HEK293T (cell line): ENCODE results near the gene ADGRL2.

Experiments used
- CTCF ChIA-PET: fragments of 350-600 bp; formaldehyde crosslinking; extraction: SDS; loops from one replicate; lab custom pipeline; 2021; ENCODE audit warnings: antibody characterized with exemption, inconsistent platforms; lab: Yijun Ruan, JAX
- POLR2A ChIA-PET: fragments of 350-600 bp; formaldehyde crosslinking; extraction: SDS; loops from one replicate; lab custom pipeline; 2020; ENCODE audit warnings: antibody characterized with exemption, inconsistent platforms; lab: Yijun Ruan, JAX
- DNase-seq: peaks from one replicate; pipeline ENCODE4 v3.0.0; 2012; ENCODE audit warnings: mixed read lengths; ENCODE audit errors: extremely low spot score
- ARNT ChIP-seq: fragments of 450-650 bp; IDR thresholded peaks from 2 replicates; pipeline ENCODE4 v1.6.1; 2017; ENCODE audit warnings: mild to moderate bottlenecking
- BHLHE40 ChIP-seq: fragments of 450-650 bp; IDR thresholded peaks from 2 replicates; pipeline ENCODE4 v1.6.1; 2016; ENCODE audit warnings: mild to moderate bottlenecking, moderate library complexity, borderline replicate concordance
- CTBP1 ChIP-seq: fragments of 450-650 bp; IDR thresholded peaks from 2 replicates; pipeline ENCODE4 v1.6.1; 2016; ENCODE audit warnings: borderline replicate concordance
- ELF4 ChIP-seq: fragments of 450-650 bp; IDR thresholded peaks from 2 replicates; pipeline ENCODE4 v1.6.1; 2017; ENCODE audit warnings: antibody characterized with exemption
- FOXA1 ChIP-seq: fragments of 450-650 bp; IDR thresholded peaks from 2 replicates; pipeline ENCODE4 v1.6.1; 2016; ENCODE audit warnings: mild to moderate bottlenecking
- FOXK2 ChIP-seq: fragments of 450-650 bp; IDR thresholded peaks from 2 replicates; pipeline ENCODE4 v1.6.1; 2016; ENCODE audit warnings: mild to moderate bottlenecking
- FOXM1 ChIP-seq: fragments of 450-650 bp; IDR thresholded peaks from 2 replicates; pipeline ENCODE4 v1.6.1; 2017; ENCODE audit warnings: mild to moderate bottlenecking, borderline replicate concordance
- HDGF ChIP-seq: fragments of 450-650 bp; IDR thresholded peaks from 2 replicates; pipeline ENCODE4 v1.6.1; 2017; ENCODE audit warnings: antibody characterized with exemption, borderline replicate concordance
- L3MBTL2 ChIP-seq: fragments of 450-650 bp; conservative IDR thresholded peaks from 2 replicates; pipeline ENCODE4 v1.6.1; 2016; ENCODE audit warnings: mild to moderate bottlenecking
- LEF1 ChIP-seq: fragments of 450-650 bp; IDR thresholded peaks from 2 replicates; pipeline ENCODE4 v1.6.1; 2017; ENCODE audit warnings: mild to moderate bottlenecking, borderline replicate concordance
- NFRKB ChIP-seq: fragments of 450-650 bp; IDR thresholded peaks from 2 replicates; pipeline ENCODE4 v1.6.1; 2016; ENCODE audit warnings: mild to moderate bottlenecking, moderate library complexity
- PKNOX1 ChIP-seq: fragments of 450-650 bp; IDR thresholded peaks from 2 replicates; pipeline ENCODE4 v1.6.1; 2016
- SP1 ChIP-seq: fragments of 450-650 bp; IDR thresholded peaks from 2 replicates; pipeline ENCODE4 v1.6.1; 2017
- SUZ12 ChIP-seq: fragments of 450-650 bp; IDR thresholded peaks from 2 replicates; pipeline ENCODE4 v1.6.1; 2016; ENCODE audit warnings: mild to moderate bottlenecking
- TARDBP ChIP-seq: fragments of 450-650 bp; IDR thresholded peaks from 2 replicates; pipeline ENCODE4 v1.6.1; 2016
- ZNF384 ChIP-seq: fragments of 450-650 bp; IDR thresholded peaks from 2 replicates; pipeline ENCODE4 v1.6.1; 2016

ADGRL2 gene

DNA sequence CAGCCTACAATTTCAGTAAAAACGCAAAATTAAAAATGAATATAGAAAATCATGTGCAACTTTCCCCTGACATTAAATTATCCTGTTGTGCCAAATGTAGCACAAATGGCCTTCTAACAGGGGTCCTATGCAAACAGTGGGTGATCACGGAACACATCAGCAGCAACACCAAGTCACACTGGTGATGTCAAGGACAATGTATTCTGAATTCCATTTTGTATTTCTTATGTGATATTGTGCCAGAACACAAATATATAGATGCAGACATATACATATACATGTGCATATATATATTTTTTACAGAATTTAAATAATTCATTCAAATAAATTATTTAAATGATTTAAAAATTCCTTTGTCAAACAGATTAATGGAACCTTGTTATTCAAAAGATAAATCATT is 8.6 kb upstream of the ADGRL2 start:
- TF ChIP-seq NFRKB, result no peak
- no peak for TF ChIP-seq LEF1
- TF ChIP-seq ARNT, result no peak
- TF ChIP-seq L3MBTL2, result no peak
- TF ChIP-seq PKNOX1, result no peak
- no peak for TF ChIP-seq HDGF
- TF ChIP-seq FOXM1, result no peak
- no peak for TF ChIP-seq CTBP1
- CTCF ChIA-PET, result interaction anchor here (1.0 kb wide), 1 partner anchor 10 kb away, joined by 3 read pairs; no protein-coding TSS in a partner anchor
- DNase-seq, result no peak
- POLR2A ChIA-PET, result no interaction called here

GRCh38 chr1:81797701-81798100 is 3.0 kb upstream of the ADGRL2 start:
- ChIA-PET POLR2A (no interaction called here), CTCF (interaction anchor here (1.3 kb wide), 1 partner anchor 248 kb away, joined by 3 read pairs; no protein-coding TSS in a partner anchor)
- TF ChIP-seq FOXM1, result no peak
- TF ChIP-seq L3MBTL2, result no peak
- TF ChIP-seq BHLHE40, result no peak
- no peak for DNase-seq

GRCh38 chr1:81799939-81800694 is 617 bp upstream of the ADGRL2 start:
- ChIA-PET POLR2A (interaction anchor here (0.9 to 1.7 kb wide), 6 partner anchors 18 to 391 kb away, joined by 3 to 5 read pairs (median 4); no protein-coding TSS in a partner anchor), CTCF (interaction anchor here (0.6 kb wide), 1 partner anchor 215 kb away, joined by 3 read pairs; no protein-coding TSS in a partner anchor)
- peak; percentile 65 for DNase-seq
- TF ChIP-seq NFRKB (no peak), CTBP1 (no peak; the same call in 1 of the 2 replicates), SUZ12 (no peak), FOXK2 (no peak), ELF4 (no peak), ZNF384 (no peak), FOXA1 (no peak), BHLHE40 (no peak), L3MBTL2 (no peak), PKNOX1 (no peak), LEF1 (no peak)

DNA sequence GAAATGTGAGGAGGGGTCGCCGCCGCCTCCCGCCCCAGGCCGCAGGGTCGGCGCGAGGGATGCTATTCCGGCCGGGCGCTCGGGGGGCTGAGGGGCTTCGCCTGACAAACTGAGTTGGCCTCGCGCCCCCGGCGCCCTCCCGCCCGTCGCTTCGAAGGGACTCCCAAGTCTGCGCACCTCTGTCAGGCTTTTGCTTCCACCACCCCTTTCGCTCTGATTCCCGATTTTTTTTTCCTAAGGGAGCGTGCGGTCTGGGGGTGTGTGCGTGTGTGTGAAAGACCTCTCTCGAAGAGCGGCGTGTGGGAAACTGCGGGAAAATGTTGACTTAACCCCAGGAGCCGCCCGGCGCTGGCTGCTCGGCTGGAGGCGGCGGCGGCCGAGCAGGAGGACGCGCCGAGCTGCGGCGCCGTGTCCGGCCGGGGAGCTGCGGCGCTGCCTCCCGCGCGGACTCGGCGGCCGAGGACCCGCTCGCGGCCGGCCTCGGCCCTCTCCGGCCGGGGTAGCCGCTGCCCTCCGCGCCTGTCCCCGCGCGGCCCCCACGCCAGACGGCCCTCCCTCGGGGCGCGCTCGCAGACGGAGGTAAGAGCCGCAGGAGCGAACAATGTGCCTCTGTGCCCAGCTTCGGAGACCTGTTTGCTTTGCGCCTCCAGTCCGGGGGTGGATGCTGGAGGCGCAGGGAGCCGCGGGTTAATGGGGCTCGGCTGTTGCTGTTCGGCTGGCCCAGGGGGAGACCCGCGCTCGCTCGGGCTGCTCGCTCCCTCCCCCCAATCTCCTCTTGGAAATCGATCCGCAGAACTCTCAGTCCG is 1.1 kb downstream of the ADGRL2 start:
- ChIA-PET CTCF (no interaction called here), POLR2A (interaction anchor here (0.6 to 1.7 kb wide), 6 partner anchors 8 to 503 kb away, joined by 3 to 5 read pairs (median 4); no protein-coding TSS in a partner anchor)
- peak; percentile 39 for DNase-seq
- peak; percentile 71; the same call in 1 of the 2 replicates for TF ChIP-seq ARNT
- TF ChIP-seq FOXK2, result no peak
- peak; percentile 92 for TF ChIP-seq L3MBTL2
- TF ChIP-seq FOXM1, result 0 out of 2 replicates have a peak, but pooled peaks have one; percentile 14
- TF ChIP-seq ELF4, result no peak

DNA sequence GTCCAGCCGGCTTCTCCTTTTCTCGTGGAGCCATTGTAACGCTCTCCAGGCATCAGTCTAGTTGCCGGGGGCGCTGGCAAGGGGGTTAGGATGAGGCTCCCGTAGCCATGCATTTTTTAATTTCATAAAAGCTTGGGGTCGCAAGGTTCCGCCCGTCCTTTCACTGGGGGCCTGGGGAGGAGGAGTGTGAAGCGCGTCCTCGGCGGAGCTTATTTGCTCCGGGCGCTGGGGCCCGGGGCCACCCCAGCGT is 1.6 kb downstream of the ADGRL2 start:
- ChIA-PET POLR2A (interaction anchor here (0.7 to 1.4 kb wide), 2 partner anchors 36 to 503 kb away, joined by 3 to 4 read pairs; no protein-coding TSS in a partner anchor), CTCF (interaction anchor here (1.0 kb wide), 1 partner anchor 252 kb away, joined by 5 read pairs; no protein-coding TSS in a partner anchor)
- TF ChIP-seq TARDBP (no peak), ELF4 (no peak), BHLHE40 (no peak), FOXM1 (no peak), NFRKB (no peak), HDGF (no peak), SP1 (no peak), CTBP1 (no peak), LEF1 (no peak), SUZ12 (no peak), ZNF384 (no peak), FOXA1 (no peak), FOXK2 (no peak), PKNOX1 (no peak), ARNT (no peak), L3MBTL2 (no peak)
- DNase-seq, result no peak
